Left kidney (tissue), 8 donors: Measurements from ENCODE around the gene ZNF830. TPM values are rescaled to one million over a fixed set of nuclear protein-coding genes. Genes with fewer than 3 reads are reported as not detected.
A peak's percentile ranks its signal among the peaks of the same experiment; 100 is the strongest.
"Not testable (repeated sequence)": the region's sequence is repeated elsewhere in the genome, so short reads cannot be mapped to it uniquely, and the experiment has no call there.

Experiments used
- DNase-seq: peaks from one replicate; pipeline ENCODE4 v3.0.0-alpha.2; 2013
- long read RNA-seq, 8 donors: transcript quantifications; one replicate each; lab custom pipeline, GENCODE V29; 2026
- polyA plus RNA-seq: library from polyadenylated mRNA; unstranded; fragments of 120-200 nt; gene quantifications from one replicate; pipeline ENCODE4 v1.2.1, GENCODE V29; 2013; ENCODE audit not compliant: insufficient read length

Gene ZNF830
- polyA plus RNA-seq, result 24.9 TPM
- long read RNA-seq, donor 1, transcript ZNF830-201 (1 exons, 2,246 nt), result major isoform, 28 of 28 reads
- long read RNA-seq, donor 1, partial matches to known transcripts, result 0 of 28 reads
- long read RNA-seq, donor 1, other reads (novel, unspliced or antisense), result 0 of 28 reads
- long read RNA-seq, donor 2, transcript ZNF830-201 (1 exons, 2,246 nt), result major isoform, 25 of 25 reads
- long read RNA-seq, donor 2, partial matches to known transcripts, result 0 of 25 reads
- long read RNA-seq, donor 2, other reads (novel, unspliced or antisense), result 0 of 25 reads
- long read RNA-seq, donor 3, transcript ZNF830-201 (1 exons, 2,246 nt), result major isoform, 17 of 17 reads
- long read RNA-seq, donor 3, partial matches to known transcripts, result 0 of 17 reads
- long read RNA-seq, donor 3, other reads (novel, unspliced or antisense), result 0 of 17 reads
- long read RNA-seq, donor 4, partial matches to known transcripts, result 0 of 4 reads
- long read RNA-seq, donor 4, other reads (novel, unspliced or antisense), result 0 of 4 reads
- long read RNA-seq, donor 5, transcript ZNF830-201 (1 exons, 2,246 nt), result major isoform, 51 of 52 reads
- long read RNA-seq, donor 5, partial matches to known transcripts, result 0 of 52 reads
- long read RNA-seq, donor 5, other reads (novel, unspliced or antisense), result 0 of 52 reads
- long read RNA-seq, donor 6, transcript ZNF830-201 (1 exons, 2,246 nt), result major isoform, 32 of 33 reads
- long read RNA-seq, donor 6, partial matches to known transcripts, result 0 of 33 reads
- long read RNA-seq, donor 6, other reads (novel, unspliced or antisense), result 0 of 33 reads
- long read RNA-seq, donor 7, transcript ZNF830-201 (1 exons, 2,246 nt), result major isoform, 43 of 43 reads
- long read RNA-seq, donor 7, partial matches to known transcripts, result 0 of 43 reads
- long read RNA-seq, donor 7, other reads (novel, unspliced or antisense), result 0 of 43 reads
- long read RNA-seq, donor 8, transcript ZNF830-201 (1 exons, 2,246 nt), result major isoform, 11 of 11 reads
- long read RNA-seq, donor 8, partial matches to known transcripts, result 0 of 11 reads
- long read RNA-seq, donor 8, other reads (novel, unspliced or antisense), result 0 of 11 reads

DNA sequence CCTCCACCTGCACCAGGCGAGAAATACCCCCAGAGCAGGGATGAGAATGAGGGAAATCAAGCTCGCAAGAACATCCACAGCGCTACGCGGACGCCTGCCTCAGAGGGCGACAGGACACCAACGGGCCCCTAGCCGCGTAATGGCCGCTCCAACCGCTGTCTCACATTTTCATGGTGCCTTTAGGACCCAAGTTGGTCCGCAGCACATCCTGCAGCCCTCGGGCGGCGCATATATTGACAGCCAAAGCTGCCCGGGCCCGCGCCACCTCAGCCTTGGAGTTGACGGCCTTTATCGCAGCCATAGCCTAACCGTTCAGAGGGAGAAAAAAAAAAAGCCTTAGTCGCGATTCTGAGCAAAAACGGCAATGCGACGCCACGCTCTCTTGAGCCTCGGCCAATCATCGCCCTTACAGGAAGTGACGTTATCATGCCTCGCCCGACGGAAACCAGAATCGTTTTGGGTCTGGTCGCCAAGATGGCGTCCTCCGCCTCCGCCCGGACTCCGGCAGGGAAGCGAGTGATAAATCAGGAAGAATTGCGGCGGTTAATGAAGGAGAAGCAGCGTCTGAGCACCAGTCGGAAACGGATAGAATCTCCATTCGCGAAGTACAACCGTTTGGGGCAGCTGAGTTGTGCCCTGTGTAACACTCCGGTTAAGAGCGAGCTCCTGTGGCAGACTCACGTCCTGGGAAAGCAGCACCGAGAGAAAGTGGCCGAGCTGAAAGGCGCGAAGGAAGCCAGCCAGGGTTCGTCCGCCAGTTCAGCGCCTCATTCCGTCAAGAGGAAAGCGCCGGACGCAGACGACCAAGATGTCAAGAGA, at the start of gene ZNF830, which contains the start of gene CCT6B:
ZNF830 (plus strand) TSS at position 448 of the 819 bp plus-strand sequence; CDS start at position 475, 27 bp downstream.
CCT6B (minus strand) TSS at position 368 of the 819 bp plus-strand sequence; CDS start at position 301, 67 bp downstream.
- peak; percentile 98 for DNase-seq

DNA sequence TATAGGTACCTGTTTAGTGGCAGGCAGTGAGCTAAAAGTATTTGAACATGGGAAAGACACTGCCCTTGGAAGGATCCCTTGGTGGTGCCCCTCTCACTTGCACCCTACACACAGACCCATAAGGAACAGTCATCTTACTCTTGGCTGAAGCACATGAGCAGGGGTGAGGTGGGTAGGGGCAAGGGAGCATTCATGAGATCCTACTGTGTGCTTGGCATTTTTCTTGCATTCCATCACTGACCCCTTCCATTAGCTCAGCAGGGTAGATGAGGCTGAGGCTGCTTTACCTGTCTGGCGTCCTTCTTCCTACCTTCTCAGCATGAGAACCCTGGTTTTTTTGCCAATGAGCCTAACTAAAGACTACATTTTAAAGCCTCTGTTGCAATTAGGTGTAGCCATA, 48.3 kb upstream of the ZNF830 start:
- DNase-seq, result no peak

DNA sequence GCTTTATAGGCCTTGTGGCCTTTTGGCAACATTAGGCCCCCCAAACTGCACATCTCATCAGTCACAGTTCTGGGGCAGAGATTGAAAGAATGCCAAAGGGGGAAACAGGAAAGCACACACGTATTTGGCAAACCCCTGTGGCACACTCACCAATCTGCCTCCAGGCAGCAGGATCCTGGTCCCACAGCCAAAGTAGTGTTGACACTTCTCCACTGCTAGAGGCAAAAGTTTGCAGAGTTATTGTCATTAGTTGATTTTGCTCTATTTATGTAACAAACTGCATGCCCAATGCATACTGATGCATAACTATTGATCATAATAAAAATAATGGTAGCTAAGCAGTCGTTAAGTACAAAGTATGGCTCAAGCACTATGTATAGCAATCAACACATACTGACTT, 45.2 kb upstream of the ZNF830 start:
- DNase-seq, result no peak

- DNase-seq, result no peak
These were observed 44.0 kb upstream of the ZNF830 start for GRCh38 chr17:34917381-34917780.

DNA sequence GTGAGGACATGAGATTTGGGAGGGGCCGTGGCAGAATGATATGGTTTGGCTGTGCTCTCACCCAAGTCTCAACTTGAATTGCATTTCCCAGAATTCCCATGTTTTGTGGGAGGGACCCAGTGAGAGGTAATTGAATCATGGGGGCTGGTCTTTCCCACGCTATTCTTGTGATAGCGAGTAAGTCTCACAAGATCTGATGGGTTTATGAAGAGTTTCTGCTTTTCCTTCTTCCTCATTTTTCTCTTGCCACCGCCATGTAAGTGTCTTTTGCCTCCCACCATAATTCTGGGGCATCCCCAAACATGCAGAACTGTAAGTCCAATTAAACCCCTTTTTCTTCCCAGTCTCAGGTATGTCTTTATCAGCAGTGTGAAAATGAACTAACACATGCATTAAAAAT, 40.7 kb upstream of the ZNF830 start:
- no peak for DNase-seq

DNA sequence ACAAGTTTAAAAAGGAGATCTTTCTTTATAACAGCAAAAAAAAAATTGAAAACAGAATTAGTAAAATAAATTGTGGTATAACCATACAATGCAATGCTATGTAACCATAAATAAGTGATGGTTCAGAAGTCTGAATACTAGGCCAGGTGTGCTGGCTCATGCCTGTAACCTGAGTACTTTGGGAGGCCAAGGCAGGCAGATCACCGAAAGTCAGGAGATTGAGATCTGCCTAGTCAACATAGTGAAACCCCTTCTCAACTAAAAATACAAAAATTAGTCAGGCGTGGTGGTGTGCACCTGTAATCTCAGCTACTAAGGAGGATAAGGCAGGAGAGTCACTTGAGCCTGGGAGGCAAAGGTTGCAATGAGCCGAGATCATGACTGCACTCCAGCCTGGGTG, 34.7 kb upstream of the ZNF830 start:
- no peak for DNase-seq

GRCh38 chr17:34930283-34930682, 31.1 kb upstream of the ZNF830 start:
- no peak for DNase-seq

GRCh38 chr17:34950780-34951179, 10.6 kb upstream of the ZNF830 start:
- not testable (repeated sequence) for DNase-seq

- DNase-seq, result no peak
These were observed 2.9 kb upstream of the ZNF830 start for GRCh38 chr17:34958438-34958837.

GRCh38 chr17:34974179-34974578, 12.8 kb downstream of the ZNF830 start:
- no peak for DNase-seq

DNA sequence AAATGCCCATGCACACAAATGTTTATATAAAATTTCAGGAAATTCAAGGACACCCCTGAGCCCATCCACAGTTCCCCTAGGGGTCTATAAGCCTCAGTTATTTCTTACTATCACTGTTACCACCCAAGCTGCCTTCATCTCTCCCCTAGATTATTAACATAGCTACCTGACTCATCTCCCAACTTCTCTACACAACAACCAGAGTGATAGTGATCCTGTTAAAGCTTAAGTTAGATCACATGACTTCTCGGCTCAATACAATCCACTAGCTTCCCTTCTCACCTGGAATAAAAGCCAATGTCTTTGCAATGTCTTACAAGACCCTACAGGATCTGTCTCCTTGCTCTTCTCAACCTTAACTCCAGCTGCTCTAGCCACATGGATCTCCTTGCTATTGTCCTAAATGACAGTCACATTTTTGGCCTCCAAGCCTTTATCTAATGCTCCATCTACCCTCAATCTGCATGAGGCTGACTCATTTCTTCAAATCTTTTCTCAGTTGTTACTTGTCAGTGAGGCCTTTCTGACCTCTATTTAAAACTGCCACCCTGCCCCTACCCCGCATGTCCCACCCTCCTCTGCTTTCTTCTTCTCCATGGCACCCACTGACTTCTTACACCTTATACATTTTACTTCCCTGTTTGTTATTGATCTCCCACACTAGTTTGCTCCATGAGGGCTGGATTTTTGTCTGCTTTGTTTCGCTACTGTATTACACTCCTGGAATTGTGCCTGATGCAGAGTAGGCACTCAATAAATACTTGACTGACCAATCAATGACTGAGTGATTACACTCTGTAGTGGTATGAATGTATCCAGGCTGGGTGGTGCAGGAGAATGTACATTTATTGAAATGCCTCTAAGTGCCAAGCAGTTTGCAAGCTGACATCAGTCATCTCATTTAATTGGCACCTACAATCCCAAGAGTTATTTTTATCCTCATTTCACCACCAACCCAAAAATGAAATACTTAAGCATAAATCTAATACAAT, 13.8 kb downstream of the ZNF830 start:
- DNase-seq, result no peak

GRCh38 chr17:34979153-34979552, 17.8 kb downstream of the ZNF830 start:
- no peak for DNase-seq

GRCh38 chr17:34979650-34980352, 18.5 kb downstream of the ZNF830 start:
- no peak for DNase-seq

DNA sequence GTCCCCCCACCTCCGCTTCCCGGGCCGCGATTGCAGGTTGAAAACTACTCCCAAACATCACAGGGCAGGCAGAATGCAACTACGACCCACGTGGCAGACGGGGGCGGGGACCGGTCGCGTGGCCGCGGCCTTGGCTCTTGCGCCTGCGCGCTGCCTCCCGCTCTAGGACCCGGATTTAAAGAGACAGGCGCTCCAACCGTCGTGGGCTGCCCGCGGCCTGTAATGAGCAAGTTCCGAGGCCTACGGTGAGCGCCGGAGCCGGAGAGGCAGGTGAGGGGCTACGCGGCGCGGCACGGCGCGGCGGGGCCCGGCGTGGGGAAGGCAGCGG, 19.0 kb downstream of the ZNF830 start, which contains the start of gene LIG3:
LIG3 (plus strand) TSS at position 160 of the 328 bp plus-strand sequence. CDS start 2,494 bp downstream, outside the sequence.
- peak; percentile 94 for DNase-seq

GRCh38 chr17:34980681-34981537, 19.6 kb downstream of the ZNF830 start:
- DNase-seq, result peak; percentile 79

DNA sequence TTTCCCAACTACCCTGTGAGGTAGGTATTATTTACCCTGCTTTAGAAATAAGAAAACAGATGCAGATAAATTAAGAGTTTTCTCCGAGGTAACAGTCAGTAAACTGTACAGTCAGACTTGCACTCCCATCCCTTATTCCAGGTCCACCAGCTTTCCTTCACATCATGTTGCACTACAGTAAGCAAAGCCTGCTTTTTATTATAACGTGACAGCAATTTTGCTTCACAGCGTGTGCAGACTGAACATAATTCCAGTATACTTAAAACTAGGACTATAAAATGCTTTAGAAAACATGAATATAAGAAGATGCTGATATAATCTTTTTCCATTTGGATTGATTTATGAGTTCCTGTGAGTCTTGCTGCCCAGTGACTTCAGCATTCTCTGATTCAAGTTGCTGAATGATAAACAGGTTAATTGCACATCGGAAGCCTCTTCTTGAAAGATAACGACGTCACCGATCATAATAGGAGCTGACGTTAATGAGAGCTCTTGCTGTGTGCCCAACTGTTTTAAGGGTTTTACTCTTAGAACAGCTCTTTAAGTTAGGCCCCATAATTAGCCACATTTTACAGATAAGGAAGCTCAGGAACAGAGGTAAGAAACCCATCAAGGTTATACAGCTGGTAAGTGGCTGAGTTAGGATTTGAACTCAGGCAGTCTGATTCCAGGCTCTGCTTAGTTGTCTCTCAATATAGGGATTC, 20.4 kb downstream of the ZNF830 start:
- DNase-seq, result peak; percentile 15

- DNase-seq, result no peak
These were observed 25.9 kb downstream of the ZNF830 start for GRCh38 chr17:34987232-34987631.

GRCh38 chr17:34988644-34989043, 27.3 kb downstream of the ZNF830 start:
- DNase-seq, result no peak
